WTC11 (cell line): Measurements from ENCODE around the gene RBFOX1. TPM values are rescaled to one million over a fixed set of nuclear protein-coding genes. Genes with fewer than 3 reads are reported as not detected.

ENCODE experiments used
- ATAC-seq: fragments of 200-7000 bp; cut with Tn5 transposase; 2 replicates; pipeline ENCODE4 v1.10.0; 2021; ENCODE audit warnings: mild to moderate bottlenecking, moderate library complexity
- CTCF ChIA-PET: fragments of 300-600 bp; sonication (Branson Sonifier 250); formaldehyde crosslinking; loops from one replicate; lab custom pipeline; 2021; ENCODE audit warnings: antibody characterized with exemption; lab: Charles Lee
- POLR2A ChIA-PET: fragments of 350-600 bp; sonication (Branson Sonifier 250); formaldehyde crosslinking; loops from one replicate; lab custom pipeline; 2021; ENCODE audit warnings: antibody characterized with exemption; lab: Charles Lee
- DNase-seq: peaks from one replicate; pipeline ENCODE4 v3.0.0; 2021; ENCODE audit warnings: low spot score
- H3K27ac Mint-ChIP-seq: 2 replicates; pipeline ENCODE4 v1.8.0; 2021; ENCODE audit warnings: mixed read lengths
- H3K27me3 Mint-ChIP-seq: 2 replicates; pipeline ENCODE4 v1.8.0; 2021; ENCODE audit warnings: low read depth, mild to moderate bottlenecking, moderate library complexity, mixed read lengths
- H3K36me3 Mint-ChIP-seq: 2 replicates; pipeline ENCODE4 v1.8.0; 2021; ENCODE audit warnings: mixed read lengths
- H3K4me1 Mint-ChIP-seq: 2 replicates; pipeline ENCODE4 v1.8.0; 2022; ENCODE audit warnings: mixed read lengths
- H3K4me3 Mint-ChIP-seq: 2 replicates; pipeline ENCODE4 v1.8.0; 2021; ENCODE audit warnings: mild to moderate bottlenecking, moderate library complexity, mixed read lengths
- H3K9me3 Mint-ChIP-seq: 2 replicates; pipeline ENCODE4 v1.8.0; 2021; ENCODE audit warnings: mixed read lengths
- ATF6 ChIP-seq: sonication (generic); formaldehyde crosslinking; IDR thresholded peaks from 2 replicates; pipeline ENCODE4 v1.8.1; 2023; ENCODE audit warnings: mild to moderate bottlenecking, missing genetic modification reagents
- CBFB ChIP-seq: sonication (generic); formaldehyde crosslinking; IDR thresholded peaks from 2 replicates; pipeline ENCODE4 v1.8.1; 2022; ENCODE audit warnings: mild to moderate bottlenecking, low read depth, missing genetic modification reagents
- CDX4 ChIP-seq: fragments of 250-450 bp; sonication (Bioruptor Pico); IDR thresholded peaks from 2 replicates; pipeline ENCODE4 v1.9.0; 2021; ENCODE audit warnings: moderate library complexity, mild to moderate bottlenecking, inconsistent platforms, borderline replicate concordance
- CTCF ChIP-seq: fragments of 200-600 bp; IDR thresholded peaks from 2 replicates; pipeline ENCODE4 v1.8.0; 2022; ENCODE audit warnings: antibody characterized with exemption
- FOXP1 ChIP-seq: sonication (generic); formaldehyde crosslinking; IDR thresholded peaks from 2 replicates; pipeline ENCODE4 v1.8.0; 2022; ENCODE audit warnings: missing genetic modification reagents, mild to moderate bottlenecking, moderate library complexity, borderline replicate concordance
- GABPB1 ChIP-seq: sonication (generic); formaldehyde crosslinking; IDR thresholded peaks from 2 replicates; pipeline ENCODE4 v1.8.1; 2023; ENCODE audit warnings: mild to moderate bottlenecking, missing genetic modification reagents
- KAT7 ChIP-seq: sonication (generic); formaldehyde crosslinking; IDR thresholded peaks from 2 replicates; pipeline ENCODE4 v1.8.1; 2023; ENCODE audit warnings: missing genetic modification reagents, mild to moderate bottlenecking, borderline replicate concordance
- PRDM15 ChIP-seq: sonication (generic); formaldehyde crosslinking; IDR thresholded peaks from 2 replicates; pipeline ENCODE4 v1.8.0; 2022; ENCODE audit warnings: missing genetic modification reagents
- PREB ChIP-seq: sonication (generic); formaldehyde crosslinking; IDR thresholded peaks from 2 replicates; pipeline ENCODE4 v1.8.1; 2022; ENCODE audit warnings: mild to moderate bottlenecking, missing genetic modification reagents, moderate library complexity, borderline replicate concordance
- SMAD3 ChIP-seq: sonication (generic); formaldehyde crosslinking; IDR thresholded peaks from 2 replicates; pipeline ENCODE4 v1.8.0; 2022; ENCODE audit warnings: missing genetic modification reagents, mild to moderate bottlenecking, borderline replicate concordance
- SMAD4 ChIP-seq: sonication (generic); formaldehyde crosslinking; IDR thresholded peaks from 2 replicates; pipeline ENCODE4 v1.8.0; 2022; ENCODE audit warnings: mild to moderate bottlenecking, missing genetic modification reagents
- SOX15 ChIP-seq: fragments of 250-450 bp; sonication (Bioruptor Pico); IDR thresholded peaks from 2 replicates; pipeline ENCODE4 v1.9.0; 2021; ENCODE audit warnings: mild to moderate bottlenecking
- STAT6 ChIP-seq: sonication (generic); formaldehyde crosslinking; conservative IDR thresholded peaks from 2 replicates; pipeline ENCODE4 v1.8.1; 2023; ENCODE audit warnings: mild to moderate bottlenecking, low read depth, missing genetic modification reagents, moderate library complexity
- TEAD4 ChIP-seq: sonication (generic); formaldehyde crosslinking; IDR thresholded peaks from 2 replicates; pipeline ENCODE4 v1.8.0; 2022; ENCODE audit warnings: mild to moderate bottlenecking, missing genetic modification reagents
- USF1 ChIP-seq: sonication (generic); formaldehyde crosslinking; IDR thresholded peaks from 2 replicates; pipeline ENCODE4 v1.8.0; 2022; ENCODE audit warnings: mild to moderate bottlenecking, missing genetic modification reagents
- ZMAT4 ChIP-seq: fragments of 250-450 bp; sonication (Bioruptor Pico); IDR thresholded peaks from 2 replicates; pipeline ENCODE4 v1.9.0; 2021; ENCODE audit warnings: mild to moderate bottlenecking
- ZNF121 ChIP-seq: sonication (generic); formaldehyde crosslinking; IDR thresholded peaks from 2 replicates; pipeline ENCODE4 v1.8.0; 2023; ENCODE audit warnings: missing genetic modification reagents
- ZNF219 ChIP-seq: sonication (generic); formaldehyde crosslinking; IDR thresholded peaks from 2 replicates; pipeline ENCODE4 v1.8.0; 2023; ENCODE audit warnings: missing genetic modification reagents, mild to moderate bottlenecking, borderline replicate concordance
- ZNF396 ChIP-seq: fragments of 250-450 bp; sonication (Bioruptor Pico); IDR thresholded peaks from 2 replicates; pipeline ENCODE4 v1.8.0; 2021; ENCODE audit warnings: mild to moderate bottlenecking, moderate library complexity, borderline replicate concordance
- ZNF416 ChIP-seq: fragments of 250-450 bp; sonication (Bioruptor Pico); IDR thresholded peaks from 2 replicates; pipeline ENCODE4 v1.9.0; 2021; ENCODE audit warnings: mild to moderate bottlenecking, inconsistent platforms
- total RNA-seq: library from RNA; stranded (reverse); gene quantifications from 3 replicates; pipeline ENCODE4 v1.2.3, GENCODE V29; 2021

Gene RBFOX1
- total RNA-seq, 1 experiment from 2014 or later: 1.1 TPM

GRCh38 chr16:7583396-7583795, 250.8 kb downstream of the RBFOX1 start:
- no peak for DNase-seq
- H3K27ac Mint-ChIP-seq: no peak overlapping the region
- H3K4me1 Mint-ChIP-seq: peaks cover 12% of the 10 kb centered on the region; the same call in 1 of the 2 replicates
- no peaks in the 10 kb centered on the region; the same call in 1 of the 2 replicates for H3K27me3 Mint-ChIP-seq
- H3K36me3 Mint-ChIP-seq: peaks cover 26% of the 10 kb centered on the region
- no peak for ATAC-seq
- ChIA-PET CTCF (no interaction called here), POLR2A (no interaction called here)
- no peak overlapping the region for H3K4me3 Mint-ChIP-seq
- TF ChIP-seq ZNF121 (CRISPR knock-in tag): no peak
- TF ChIP-seq KAT7 (CRISPR knock-in tag): no peak
- no peak for TF ChIP-seq ZMAT4 (CRISPR knock-in tag)
- no peak for TF ChIP-seq STAT6 (CRISPR knock-in tag)
- TF ChIP-seq GABPB1 (CRISPR knock-in tag): no peak
- H3K9me3 Mint-ChIP-seq: peaks cover 42% of the 10 kb centered on the region

- Mint-ChIP-seq H3K27ac (no peak overlapping the region), H3K9me3 (peaks cover 45% of the 10 kb centered on the region), H3K4me1 (peaks cover 7% of the 10 kb centered on the region; the same call in 1 of the 2 replicates), H3K27me3 (no peaks in the 10 kb centered on the region; the same call in 1 of the 2 replicates)
- no peak for ATAC-seq
- POLR2A ChIA-PET: no interaction called here
- CTCF ChIA-PET: no interaction called here
- TF ChIP-seq PREB (CRISPR knock-in tag) (no peak), SOX15 (CRISPR knock-in tag) (no peak), ZNF396 (CRISPR knock-in tag) (no peak), SMAD3 (CRISPR knock-in tag) (no peak), ZNF416 (CRISPR knock-in tag) (no peak), ZNF219 (CRISPR knock-in tag) (no peak), CDX4 (CRISPR knock-in tag) (no peak), TEAD4 (CRISPR knock-in tag) (no peak), SMAD4 (CRISPR knock-in tag) (no peak), ATF6 (CRISPR knock-in tag) (no peak), PRDM15 (CRISPR knock-in tag) (no peak), CTCF (no peak), USF1 (CRISPR knock-in tag) (no peak), CBFB (no peak), FOXP1 (no peak)
- TF ChIP-seq, all 79 proteins: peak for 0
- H3K4me3 Mint-ChIP-seq: no peak overlapping the region
- peaks cover 22% of the 10 kb centered on the region for H3K36me3 Mint-ChIP-seq
- no peak for DNase-seq
Observed at GRCh38 chr16:7584561-7584960, 251.9 kb downstream of the RBFOX1 start.
